Osteoblast (primary cell): Measurements from ENCODE around the gene GARIN3. TPM values are rescaled to one million over a fixed set of nuclear protein-coding genes. Genes with fewer than 3 reads are reported as not detected.

ENCODE experiments used
- DNase-seq: peaks from one replicate; pipeline ENCODE4 v3.0.0; 2011; ENCODE audit warnings: low spot score, mixed read lengths; ENCODE audit not compliant: insufficient read length; ENCODE audit errors: missing footprints
- H2AFZ ChIP-seq: 2 replicates; pipeline ENCODE4 v1.6.0; 2011; ENCODE audit warnings: mild to moderate bottlenecking, low read length
- H3K27ac ChIP-seq: 2 replicates; pipeline ENCODE4 v1.5.1; 2011; ENCODE audit warnings: mild to moderate bottlenecking, low read depth, low read length, moderate library complexity
- H3K27me3 ChIP-seq: 2 replicates; pipeline ENCODE4 v1.6.0; 2012; ENCODE audit warnings: mild to moderate bottlenecking, control low read depth, inconsistent platforms, low read length, moderate library complexity; ENCODE audit not compliant: insufficient read depth
- H3K36me3 ChIP-seq: 2 replicates; pipeline ENCODE4 v1.5.1; 2011; ENCODE audit warnings: mild to moderate bottlenecking, low read length, control low read depth, moderate library complexity; ENCODE audit not compliant: insufficient read depth
- H3K4me1 ChIP-seq: 2 replicates; pipeline ENCODE4 v1.5.1; 2011; ENCODE audit warnings: mild to moderate bottlenecking, low read length, control low read depth, moderate library complexity; ENCODE audit not compliant: insufficient read depth
- H3K4me2 ChIP-seq: 2 replicates; pipeline ENCODE4 v1.6.0; 2011; ENCODE audit warnings: mild to moderate bottlenecking, low read length; ENCODE audit not compliant: insufficient read depth
- H3K4me3 ChIP-seq: fragments of 200-600 bp; sonication (generic); 3 replicates; pipeline ENCODE4 v1.5.1; 2012; ENCODE audit warnings: mild to moderate bottlenecking, low read length, inconsistent platforms; ENCODE audit not compliant: insufficient read depth
- H3K79me2 ChIP-seq: 2 replicates; pipeline ENCODE4 v1.6.0; 2012; ENCODE audit warnings: mild to moderate bottlenecking, low read length, control low read depth, inconsistent platforms; ENCODE audit not compliant: insufficient read depth
- H3K9me3 ChIP-seq: 2 replicates; pipeline ENCODE4 v1.5.1; 2011; ENCODE audit warnings: low read depth, low read length, control low read depth
- H4K20me1 ChIP-seq: 2 replicates; pipeline ENCODE4 v1.6.0; 2012; ENCODE audit warnings: mild to moderate bottlenecking, low read length, control low read depth; ENCODE audit not compliant: insufficient read depth
- CTCF ChIP-seq: IDR thresholded peaks from 2 replicates; pipeline ENCODE4 v1.5.1; 2011; ENCODE audit warnings: mild to moderate bottlenecking, low read depth, low read length, moderate library complexity; ENCODE audit errors: extremely low read depth
- total RNA-seq: library from RNA; depleted of rRNA; stranded (reverse); fragments of >200 nt; gene quantifications from 2 replicates; pipeline ENCODE4 v1.2.3, GENCODE V29; 2012

GARIN3 gene
- total RNA-seq, 1 donor: not detected

GRCh38 chr5:157168286-157168685, 2.2 kb upstream of the GARIN3 start:
- DNase-seq: no peak
- H3K27ac ChIP-seq: no peak overlapping the region
- no peaks in the 10 kb centered on the region for H3K27me3 ChIP-seq
- no peaks in the 10 kb centered on the region for H3K36me3 ChIP-seq
- no peak overlapping the region for H2AFZ ChIP-seq
- no peaks in the 10 kb centered on the region for H3K4me1 ChIP-seq
- no peaks in the 10 kb centered on the region for H4K20me1 ChIP-seq
- TF ChIP-seq CTCF: no peak
- H3K4me3 ChIP-seq: no peak overlapping the region
- no peak overlapping the region for H3K4me2 ChIP-seq
- no peaks in the 10 kb centered on the region for H3K79me2 ChIP-seq
- no peaks in the 10 kb centered on the region for H3K9me3 ChIP-seq

DNA sequence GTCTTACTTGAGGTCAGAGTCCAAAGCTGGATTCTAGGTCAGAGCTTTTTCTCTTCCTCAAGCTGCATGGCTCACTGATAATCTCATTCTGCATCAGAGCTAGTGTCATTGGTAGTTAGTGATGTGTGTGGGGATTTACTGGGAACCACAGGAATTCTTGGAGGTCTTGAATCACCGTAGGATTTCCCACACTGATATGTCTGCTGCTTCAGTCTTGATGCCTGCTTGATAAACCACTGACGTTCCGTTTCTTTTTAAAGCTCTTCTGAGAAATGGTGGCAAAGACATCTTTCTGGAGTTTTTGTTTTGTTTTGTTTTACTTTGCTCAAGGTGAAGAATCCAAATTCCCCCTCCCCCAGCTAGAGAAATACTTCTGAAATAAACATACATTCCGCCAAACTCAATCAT, 1.2 kb upstream of the GARIN3 start:
- Histone ChIP-seq H3K27ac (no peak overlapping the region), H3K36me3 (no peaks in the 10 kb centered on the region), H3K27me3 (peaks cover 6% of the 10 kb centered on the region), H3K4me1 (no peaks in the 10 kb centered on the region), H3K9me3 (no peaks in the 10 kb centered on the region), H3K4me3 (no peak overlapping the region), H3K4me2 (no peak overlapping the region), H4K20me1 (no peaks in the 10 kb centered on the region), H3K79me2 (no peaks in the 10 kb centered on the region), H2AFZ (no peak overlapping the region)
- peak; percentile 64 for DNase-seq
- no peak for TF ChIP-seq CTCF

GRCh38 chr5:157165668-157166067, 396 bp downstream of the GARIN3 start:
- Histone ChIP-seq H3K9me3 (no peaks in the 10 kb centered on the region), H3K4me2 (no peak overlapping the region), H3K27me3 (peaks cover 9% of the 10 kb centered on the region), H3K4me3 (no peak overlapping the region), H3K27ac (no peak overlapping the region), H3K79me2 (no peaks in the 10 kb centered on the region), H3K4me1 (no peaks in the 10 kb centered on the region), H3K36me3 (no peaks in the 10 kb centered on the region), H2AFZ (no peak overlapping the region), H4K20me1 (no peaks in the 10 kb centered on the region)
- TF ChIP-seq CTCF: no peak
- no peak for DNase-seq

GRCh38 chr5:157165261-157165660, 803 bp downstream of the GARIN3 start:
- Histone ChIP-seq H2AFZ (no peak overlapping the region), H3K79me2 (no peaks in the 10 kb centered on the region), H4K20me1 (no peaks in the 10 kb centered on the region), H3K4me2 (no peak overlapping the region), H3K27me3 (peaks cover 9% of the 10 kb centered on the region), H3K9me3 (no peaks in the 10 kb centered on the region), H3K36me3 (no peaks in the 10 kb centered on the region), H3K4me1 (no peaks in the 10 kb centered on the region), H3K4me3 (no peak overlapping the region), H3K27ac (no peak overlapping the region)
- no peak for DNase-seq
- TF ChIP-seq CTCF: no peak
